OCI-LY7 (cell line): ENCODE results near the gene TBC1D32. TPM values are rescaled to one million over a fixed set of nuclear protein-coding genes. Genes with fewer than 3 reads are reported as not detected.
"Not testable (repeated sequence)": the region's sequence is repeated elsewhere in the genome, so short reads cannot be mapped to it uniquely, and the experiment has no call there.

Source experiments
- BruUV-seq: library from RNA; stranded (reverse); fragments of 400-500 nt; replicated peaks from 2 replicates; lab custom pipeline; 2021; lab: Mats Ljungman, UMichigan
- CTCF ChIA-PET: fragments of 300-600 bp; sonication (Branson Sonifier 250); formaldehyde crosslinking; loops from one replicate; lab custom pipeline; 2022; ENCODE audit warnings: antibody characterized with exemption; ENCODE audit not compliant: unreplicated experiment; lab: Charles Lee
- POLR2A ChIA-PET: fragments of 300-600 bp; sonication (Branson Sonifier 250); formaldehyde crosslinking; loops from one replicate; lab custom pipeline; 2022; ENCODE audit warnings: antibody characterized with exemption; lab: Charles Lee
- DNase-seq: peaks from one replicate; pipeline ENCODE4 v3.0.0-alpha.2; 2015; ENCODE audit warnings: low spot score
- H2AFZ ChIP-seq: fragments of 200-600 bp; sonication (generic), shearing (Covaris generic); 2 replicates; pipeline ENCODE4 v1.6.1; 2014; ENCODE audit warnings: mild to moderate bottlenecking, antibody characterized with exemption, low read length, moderate library complexity
- H3K27ac ChIP-seq: fragments of 200-600 bp; sonication (generic); 2 replicates; pipeline ENCODE4 v1.5.1; 2014; ENCODE audit warnings: mixed run types, low read depth, mild to moderate bottlenecking, moderate library complexity, low read length, inconsistent platforms; ENCODE audit not compliant: poor library complexity, severe bottlenecking
- H3K36me3 ChIP-seq: fragments of 200-600 bp; sonication (generic); 2 replicates; pipeline ENCODE4 v1.6.1; 2014; ENCODE audit warnings: mild to moderate bottlenecking, antibody characterized with exemption, low read length, moderate library complexity, mixed read lengths; ENCODE audit not compliant: insufficient read depth
- H3K4me1 ChIP-seq: fragments of 200-600 bp; sonication (generic); 2 replicates; pipeline ENCODE4 v1.5.1; 2014; ENCODE audit warnings: mild to moderate bottlenecking, low read length; ENCODE audit not compliant: insufficient read depth, poor library complexity, severe bottlenecking
- H3K4me2 ChIP-seq: fragments of 200-600 bp; sonication (generic); 2 replicates; pipeline ENCODE4 v1.6.1; 2014; ENCODE audit warnings: mild to moderate bottlenecking, low read length
- H3K4me3 ChIP-seq: fragments of 200-600 bp; sonication (generic); 2 replicates; pipeline ENCODE4 v1.5.1; 2014; ENCODE audit warnings: mild to moderate bottlenecking, low read depth, low read length; ENCODE audit not compliant: poor library complexity, severe bottlenecking
- H3K79me2 ChIP-seq: fragments of 200-600 bp; sonication (generic); 2 replicates; pipeline ENCODE4 v1.6.1; 2016; ENCODE audit warnings: low read depth, mild to moderate bottlenecking, low read length, moderate library complexity, mixed read lengths; ENCODE audit not compliant: insufficient read depth
- H3K9me2 ChIP-seq: fragments of 200-600 bp; sonication (generic); 2 replicates; pipeline ENCODE4 v1.6.1; 2016; ENCODE audit warnings: mild to moderate bottlenecking, low read length, mixed read lengths; ENCODE audit not compliant: insufficient read depth
- H3K9me3 ChIP-seq: fragments of 200-600 bp; sonication (generic); 2 replicates; pipeline ENCODE4 v1.6.1; 2014; ENCODE audit warnings: mild to moderate bottlenecking, mixed run types, low read length, mixed read lengths
- H4K20me1 ChIP-seq: fragments of 200-600 bp; sonication (generic); 2 replicates; pipeline ENCODE4 v1.6.1; 2014; ENCODE audit warnings: mild to moderate bottlenecking, antibody characterized with exemption, low read length, moderate library complexity, mixed read lengths; ENCODE audit not compliant: insufficient read depth
- EZH2phosphoT487 ChIP-seq: fragments of 200-600 bp; sonication (generic); IDR thresholded peaks from 2 replicates; pipeline ENCODE4 v1.6.1; 2018; ENCODE audit warnings: low read depth, borderline replicate concordance, mild to moderate bottlenecking, mixed run types, antibody characterized with exemption, low read length, moderate library complexity, mixed read lengths
- intact Hi-C: fragments of 100-400 bp; cut with micrococcal nuclease; formaldehyde crosslinking; loops from one replicate; pipeline ENCODE4 v1.10.0; 2022; ENCODE audit not compliant: unreplicated experiment
- total RNA-seq, 2 experiments: library from RNA; depleted of rRNA in 1 of 2; stranded (reverse); fragments of >200 nt in 1 of 2; shearing (Covaris generic) in 1 of 2; gene quantifications; 2 replicates each; pipeline ENCODE4 v1.2.3, GENCODE V29; 2014 to 2022
- TF ChIP-seq, protein P1 (sequence below): fragments of 200-600 bp; sonication (generic); conservative IDR thresholded peaks from 2 replicates; pipeline ENCODE4 v1.5.1; 2014; ENCODE audit warnings: mild to moderate bottlenecking, antibody characterized with exemption, low read length, moderate library complexity, mixed read lengths

Gene TBC1D32
- total RNA-seq, 2 experiments from 2014 or later = 3.8 to 5.1 TPM

- Histone ChIP-seq H3K9me2 (no peaks in the 10 kb centered on the region), H2AFZ (no peak overlapping the region), H3K79me2 (no peaks in the 10 kb centered on the region), H4K20me1 (no peaks in the 10 kb centered on the region), H3K4me2 (no peak overlapping the region), H3K36me3 (no peaks in the 10 kb centered on the region), H3K27ac (no peak overlapping the region), H3K9me3 (no peaks in the 10 kb centered on the region), H3K4me3 (no peak overlapping the region), H3K4me1 (no peaks in the 10 kb centered on the region)
- DNase-seq = no peak
- ChIA-PET CTCF (no interaction called here), POLR2A (interaction anchor here (2.5 kb wide), 1 partner anchor 10 kb away, joined by 7 read pairs; no protein-coding TSS in a partner anchor)
- TF ChIP-seq EZH2phosphoT487 = no peak
- TF ChIP-seq, protein P1, sequence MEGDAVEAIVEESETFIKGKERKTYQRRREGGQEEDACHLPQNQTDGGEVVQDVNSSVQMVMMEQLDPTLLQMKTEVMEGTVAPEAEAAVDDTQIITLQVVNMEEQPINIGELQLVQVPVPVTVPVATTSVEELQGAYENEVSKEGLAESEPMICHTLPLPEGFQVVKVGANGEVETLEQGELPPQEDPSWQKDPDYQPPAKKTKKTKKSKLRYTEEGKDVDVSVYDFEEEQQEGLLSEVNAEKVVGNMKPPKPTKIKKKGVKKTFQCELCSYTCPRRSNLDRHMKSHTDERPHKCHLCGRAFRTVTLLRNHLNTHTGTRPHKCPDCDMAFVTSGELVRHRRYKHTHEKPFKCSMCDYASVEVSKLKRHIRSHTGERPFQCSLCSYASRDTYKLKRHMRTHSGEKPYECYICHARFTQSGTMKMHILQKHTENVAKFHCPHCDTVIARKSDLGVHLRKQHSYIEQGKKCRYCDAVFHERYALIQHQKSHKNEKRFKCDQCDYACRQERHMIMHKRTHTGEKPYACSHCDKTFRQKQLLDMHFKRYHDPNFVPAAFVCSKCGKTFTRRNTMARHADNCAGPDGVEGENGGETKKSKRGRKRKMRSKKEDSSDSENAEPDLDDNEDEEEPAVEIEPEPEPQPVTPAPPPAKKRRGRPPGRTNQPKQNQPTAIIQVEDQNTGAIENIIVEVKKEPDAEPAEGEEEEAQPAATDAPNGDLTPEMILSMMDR = no peak
- BruUV-seq = no TSS peak
- intact Hi-C loops = no loop called here
Measured at GRCh38 chr6:121302882-121303281, 31.4 kb downstream of the TBC1D32 start.

GRCh38 chr6:121301156-121301555 lies 33.1 kb downstream of the TBC1D32 start:
- H3K27ac ChIP-seq, H2AFZ ChIP-seq, H3K79me2 ChIP-seq, H3K9me3 ChIP-seq, H4K20me1 ChIP-seq, H3K4me3 ChIP-seq, CTCF ChIA-PET, H3K4me2 ChIP-seq, H3K4me1 ChIP-seq, DNase-seq, H3K9me2 ChIP-seq, BruUV-seq, intact Hi-C loops, H3K36me3 ChIP-seq: not testable (repeated sequence)
- POLR2A ChIA-PET = interaction anchor here (1.4 kb wide), 1 partner anchor 14 kb away, joined by 4 read pairs; no protein-coding TSS in a partner anchor

- DNase-seq = no peak
- Histone ChIP-seq H3K4me2 (no peak overlapping the region), H3K9me2 (no peaks in the 10 kb centered on the region), H4K20me1 (no peaks in the 10 kb centered on the region), H2AFZ (no peak overlapping the region), H3K27ac (no peak overlapping the region), H3K4me3 (no peak overlapping the region), H3K79me2 (no peaks in the 10 kb centered on the region), H3K36me3 (no peaks in the 10 kb centered on the region), H3K9me3 (no peaks in the 10 kb centered on the region), H3K4me1 (no peaks in the 10 kb centered on the region)
- CTCF ChIA-PET = no interaction called here
- intact Hi-C loops = no loop called here
- TF ChIP-seq EZH2phosphoT487 = no peak
- TF ChIP-seq, protein P1 = no peak
- no TSS peak for BruUV-seq
- POLR2A ChIA-PET = interaction anchor here (0.7 kb wide), 1 partner anchor 47 kb away, joined by 3 read pairs; no protein-coding TSS in a partner anchor
Measured at GRCh38 chr6:121297694-121298093, 36.6 kb downstream of the TBC1D32 start.
